NCI-H128 (cell line): Measurements from ENCODE around the gene EPB41L1.
A peak's percentile ranks its signal among the peaks of the same experiment; 100 is the strongest.

Source experiments
- DNase-seq: peaks from one replicate; lab custom pipeline; 2025; ENCODE audit not compliant: unreplicated experiment; lab: John Stamatoyannopoulos, UW

Gene EPB41L1

GRCh38 chr20:36153736-36154699, 522 bp upstream of the EPB41L1 start:
- peak; percentile 41 for DNase-seq

GRCh38 chr20:36155629-36155971, 1.1 kb downstream of the EPB41L1 start:
- DNase-seq = no peak

- no peak for DNase-seq
These were observed 1.5 kb downstream of the EPB41L1 start for GRCh38 chr20:36155991-36156390.

- no peak for DNase-seq
These were observed 3.1 kb downstream of the EPB41L1 start for GRCh38 chr20:36157610-36158009.

GRCh38 chr20:36158160-36158741, 3.7 kb downstream of the EPB41L1 start:
- DNase-seq = no peak

GRCh38 chr20:36159833-36160232, 5.3 kb downstream of the EPB41L1 start:
- no peak for DNase-seq

GRCh38 chr20:36162272-36162966, 7.9 kb downstream of the EPB41L1 start:
- no peak for DNase-seq

- no peak for DNase-seq
These were observed 13.5 kb downstream of the EPB41L1 start for GRCh38 chr20:36167902-36168503.

GRCh38 chr20:36170542-36171215, 16.1 kb downstream of the EPB41L1 start:
- DNase-seq = no peak

- DNase-seq = no peak
These were observed 19.0 kb downstream of the EPB41L1 start for GRCh38 chr20:36173451-36173933.

- no peak for DNase-seq
These were observed 20.5 kb downstream of the EPB41L1 start for GRCh38 chr20:36175016-36175415.

GRCh38 chr20:36175475-36175995, 21.0 kb downstream of the EPB41L1 start:
- DNase-seq = no peak

GRCh38 chr20:36177716-36178115, 23.2 kb downstream of the EPB41L1 start:
- DNase-seq = no peak

GRCh38 chr20:36179170-36179945, 24.8 kb downstream of the EPB41L1 start:
- DNase-seq = no peak

- DNase-seq = no peak
These were observed 25.8 kb downstream of the EPB41L1 start for GRCh38 chr20:36180323-36180722.

GRCh38 chr20:36181934-36182603, 27.5 kb downstream of the EPB41L1 start:
- DNase-seq = no peak

- no peak for DNase-seq
These were observed 28.1 kb downstream of the EPB41L1 start for GRCh38 chr20:36182604-36183154.

GRCh38 chr20:36183155-36183944, 28.8 kb downstream of the EPB41L1 start:
- DNase-seq = no peak
